ENCODE measurements around the gene ZNF331. TPM values are rescaled to one million over a fixed set of nuclear protein-coding genes. Genes with fewer than 3 reads are reported as not detected.

The ZNF331 gene
- total and polyA plus RNA-seq, 2 experiments from 2014 or later, result 12.3 to 15.6 TPM

DNA sequence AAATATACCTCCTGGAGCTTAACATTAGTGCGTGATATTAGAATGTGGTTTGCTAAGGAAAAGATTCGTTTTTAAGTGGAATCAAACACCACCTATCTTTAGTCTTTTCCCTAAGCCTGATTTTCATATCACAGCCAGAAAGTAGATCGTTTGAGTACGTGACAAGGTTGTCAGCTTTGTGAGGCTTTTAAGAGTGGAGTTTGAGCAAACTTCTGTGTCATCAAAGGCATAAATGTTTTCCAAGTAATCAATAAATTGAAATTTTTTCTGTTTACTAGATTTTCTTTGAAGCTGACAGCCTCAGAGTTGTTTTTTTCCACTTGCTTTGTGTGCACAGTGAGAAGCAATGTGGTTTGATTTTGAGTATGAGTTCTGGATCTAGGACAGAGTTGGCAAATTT lies 6.5 kb upstream of the ZNF331 start:
- H3K79me2 ChIP-seq, result no peaks in the 10 kb centered on the region
- DNase-seq (ENCODE audit: low spot score), result no peak
- no peak overlapping the region for H3K27ac ChIP-seq
- no peaks in the 10 kb centered on the region for H3K27me3 ChIP-seq
- peaks cover 3% of the 10 kb centered on the region for H3K4me1 ChIP-seq (ENCODE audit: insufficient read depth)
- no peak for TF ChIP-seq EZH2phosphoT487 (IDR thresholded peaks at IDR 0.05; ENCODE audit: low read depth, severe bottlenecking, unreplicated experiment)
- TF ChIP-seq EZH2 (IDR thresholded peaks at IDR 0.05; ENCODE audit: borderline replicate concordance), result no peak
- TF ChIP-seq, protein P1, sequence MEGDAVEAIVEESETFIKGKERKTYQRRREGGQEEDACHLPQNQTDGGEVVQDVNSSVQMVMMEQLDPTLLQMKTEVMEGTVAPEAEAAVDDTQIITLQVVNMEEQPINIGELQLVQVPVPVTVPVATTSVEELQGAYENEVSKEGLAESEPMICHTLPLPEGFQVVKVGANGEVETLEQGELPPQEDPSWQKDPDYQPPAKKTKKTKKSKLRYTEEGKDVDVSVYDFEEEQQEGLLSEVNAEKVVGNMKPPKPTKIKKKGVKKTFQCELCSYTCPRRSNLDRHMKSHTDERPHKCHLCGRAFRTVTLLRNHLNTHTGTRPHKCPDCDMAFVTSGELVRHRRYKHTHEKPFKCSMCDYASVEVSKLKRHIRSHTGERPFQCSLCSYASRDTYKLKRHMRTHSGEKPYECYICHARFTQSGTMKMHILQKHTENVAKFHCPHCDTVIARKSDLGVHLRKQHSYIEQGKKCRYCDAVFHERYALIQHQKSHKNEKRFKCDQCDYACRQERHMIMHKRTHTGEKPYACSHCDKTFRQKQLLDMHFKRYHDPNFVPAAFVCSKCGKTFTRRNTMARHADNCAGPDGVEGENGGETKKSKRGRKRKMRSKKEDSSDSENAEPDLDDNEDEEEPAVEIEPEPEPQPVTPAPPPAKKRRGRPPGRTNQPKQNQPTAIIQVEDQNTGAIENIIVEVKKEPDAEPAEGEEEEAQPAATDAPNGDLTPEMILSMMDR (IDR thresholded peaks at IDR 0.05; ENCODE audit: poor library complexity), result no peak
- no peaks in the 10 kb centered on the region for H3K36me3 ChIP-seq (replicated peaks; ENCODE audit: insufficient read depth, low read depth)
- no peak overlapping the region for H2AFZ ChIP-seq
- no peaks in the 10 kb centered on the region for H3K9me2 ChIP-seq (replicated peaks; ENCODE audit: insufficient read depth)
- WGBS (ENCODE audit: low lambda C conversion rate, missing lambda C conversion rate), result 87% methylated on average over 4 of the region's 4 CpGs
- H3K4me3 ChIP-seq, result no peak overlapping the region
- no peak overlapping the region for H3K4me2 ChIP-seq
- no peaks in the 10 kb centered on the region for H3K9me3 ChIP-seq (ENCODE audit: low read depth)
- no peaks in the 10 kb centered on the region for H4K20me1 ChIP-seq (ENCODE audit: insufficient read depth, poor library complexity, severe bottlenecking)

DNA sequence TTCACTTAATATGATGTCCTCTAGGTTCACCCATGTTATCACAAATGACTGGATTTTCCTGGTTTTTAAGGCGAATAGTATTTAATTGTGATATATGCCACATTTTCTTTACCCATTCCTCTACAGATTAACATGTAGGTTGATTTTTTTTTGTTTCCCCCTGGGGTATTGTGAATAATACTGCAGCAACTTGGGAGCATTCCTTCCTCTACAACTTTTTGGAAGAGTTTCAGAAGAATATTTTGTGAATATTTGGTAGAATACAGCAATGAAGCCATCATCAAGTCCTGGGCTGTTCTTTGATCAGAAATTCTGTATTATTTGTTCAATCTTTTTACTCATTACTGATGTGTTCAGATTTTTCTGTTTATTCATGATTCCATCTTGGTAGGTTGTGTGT lies 5.6 kb upstream of the ZNF331 start:
- H3K36me3 ChIP-seq (replicated peaks; ENCODE audit: insufficient read depth, low read depth), result no peaks in the 10 kb centered on the region
- peaks cover 6% of the 10 kb centered on the region for H3K4me1 ChIP-seq (ENCODE audit: insufficient read depth)
- TF ChIP-seq EZH2 (IDR thresholded peaks at IDR 0.05; ENCODE audit: borderline replicate concordance) (no peak), EZH2phosphoT487 (IDR thresholded peaks at IDR 0.05; ENCODE audit: low read depth, severe bottlenecking, unreplicated experiment) (no peak)
- TF ChIP-seq, protein P1 (IDR thresholded peaks at IDR 0.05; ENCODE audit: poor library complexity), result no peak
- H2AFZ ChIP-seq, result no peak overlapping the region
- DNase-seq (ENCODE audit: low spot score), result no peak
- H3K4me3 ChIP-seq, result no peak overlapping the region
- no peak overlapping the region for H3K27ac ChIP-seq
- H3K9me2 ChIP-seq (replicated peaks; ENCODE audit: insufficient read depth), result no peaks in the 10 kb centered on the region
- no peaks in the 10 kb centered on the region for H3K79me2 ChIP-seq
- WGBS (ENCODE audit: low lambda C conversion rate, missing lambda C conversion rate), result 95% methylated on average over 1 of the region's 1 CpG
- H4K20me1 ChIP-seq (ENCODE audit: insufficient read depth, poor library complexity, severe bottlenecking), result no peaks in the 10 kb centered on the region
- H3K27me3 ChIP-seq, result no peaks in the 10 kb centered on the region
- no peak overlapping the region for H3K4me2 ChIP-seq
- no peaks in the 10 kb centered on the region for H3K9me3 ChIP-seq (ENCODE audit: low read depth)

DNA sequence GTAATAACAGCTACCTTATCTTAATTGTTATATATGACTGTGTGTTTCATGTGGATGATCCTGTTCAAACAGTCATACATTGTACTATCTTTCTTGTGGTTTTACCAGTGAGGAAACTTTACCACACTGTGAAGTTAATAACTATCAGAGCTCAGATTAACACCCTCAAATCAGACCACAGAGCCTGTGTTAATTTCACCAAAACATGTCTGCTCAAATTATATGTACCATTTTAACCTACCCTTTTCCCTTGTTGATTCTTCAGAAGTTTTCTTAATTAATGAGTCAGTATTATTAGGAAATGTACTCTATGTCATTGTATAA lies 1.8 kb upstream of the ZNF331 start:
- H3K27me3 ChIP-seq, result no peaks in the 10 kb centered on the region
- no peaks in the 10 kb centered on the region for H3K36me3 ChIP-seq (replicated peaks; ENCODE audit: insufficient read depth, low read depth)
- no peaks in the 10 kb centered on the region for H3K9me2 ChIP-seq (replicated peaks; ENCODE audit: insufficient read depth)
- peaks cover 4% of the 10 kb centered on the region for H3K79me2 ChIP-seq
- peaks cover 6% of the 10 kb centered on the region for H3K4me1 ChIP-seq (ENCODE audit: insufficient read depth)
- no peak for DNase-seq (ENCODE audit: low spot score)
- H3K9me3 ChIP-seq (ENCODE audit: low read depth), result no peaks in the 10 kb centered on the region
- H3K27ac ChIP-seq, result peak overlapping the region; percentile 93
- H4K20me1 ChIP-seq (ENCODE audit: insufficient read depth, poor library complexity, severe bottlenecking), result no peaks in the 10 kb centered on the region
- H2AFZ ChIP-seq, result no peak overlapping the region
- no peak overlapping the region for H3K4me3 ChIP-seq
- TF ChIP-seq EZH2phosphoT487 (IDR thresholded peaks at IDR 0.05; ENCODE audit: low read depth, severe bottlenecking, unreplicated experiment), result no peak
- TF ChIP-seq EZH2 (IDR thresholded peaks at IDR 0.05; ENCODE audit: borderline replicate concordance), result no peak
- TF ChIP-seq, protein P1 (IDR thresholded peaks at IDR 0.05; ENCODE audit: poor library complexity), result no peak
- no peak overlapping the region for H3K4me2 ChIP-seq

DNA sequence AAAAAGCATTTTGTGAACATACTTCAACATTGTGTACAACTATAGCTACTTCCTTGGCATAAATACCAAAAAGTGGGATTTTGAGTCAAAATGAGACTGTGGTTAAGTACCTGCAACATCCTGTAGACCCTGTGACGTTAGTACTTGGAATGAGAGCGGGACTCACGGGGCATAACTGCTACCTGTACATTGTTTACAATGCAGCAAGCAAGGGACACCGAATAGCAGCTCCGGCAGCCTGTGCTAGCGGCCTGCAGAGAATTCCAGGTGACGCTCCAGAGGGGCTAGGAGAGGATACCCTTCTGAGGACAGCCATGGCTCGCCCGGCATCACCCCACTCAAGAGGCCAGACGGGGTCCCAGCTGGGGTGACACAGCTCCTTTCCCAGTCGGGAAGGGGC lies 824 bp upstream of the ZNF331 start:
- peak overlapping the region; percentile 93 for H3K27ac ChIP-seq
- H3K27me3 ChIP-seq, result no peaks in the 10 kb centered on the region
- no peaks in the 10 kb centered on the region for H3K36me3 ChIP-seq (replicated peaks; ENCODE audit: insufficient read depth, low read depth)
- H3K4me2 ChIP-seq, result peak overlapping the region; percentile 77
- H3K4me1 ChIP-seq (ENCODE audit: insufficient read depth), result peaks cover 6% of the 10 kb centered on the region
- H4K20me1 ChIP-seq (ENCODE audit: insufficient read depth, poor library complexity, severe bottlenecking), result no peaks in the 10 kb centered on the region
- peak; percentile 34 for DNase-seq (ENCODE audit: low spot score)
- H3K9me3 ChIP-seq (ENCODE audit: low read depth), result no peaks in the 10 kb centered on the region
- WGBS (ENCODE audit: low lambda C conversion rate, missing lambda C conversion rate), result 66% methylated on average over 11 of the region's 11 CpGs
- TF ChIP-seq EZH2phosphoT487 (IDR thresholded peaks at IDR 0.05; ENCODE audit: low read depth, severe bottlenecking, unreplicated experiment) (no peak), EZH2 (IDR thresholded peaks at IDR 0.05; ENCODE audit: borderline replicate concordance) (no peak)
- TF ChIP-seq, protein P1 (IDR thresholded peaks at IDR 0.05; ENCODE audit: poor library complexity), result no peak
- H2AFZ ChIP-seq, result peak overlapping the region; percentile 81
- peak overlapping the region; percentile 66 for H3K4me3 ChIP-seq
- peaks cover 4% of the 10 kb centered on the region for H3K79me2 ChIP-seq
- no peaks in the 10 kb centered on the region for H3K9me2 ChIP-seq (replicated peaks; ENCODE audit: insufficient read depth)
